ENCODE measurements around the gene PCNX3.

PCNX3 gene

DNA sequence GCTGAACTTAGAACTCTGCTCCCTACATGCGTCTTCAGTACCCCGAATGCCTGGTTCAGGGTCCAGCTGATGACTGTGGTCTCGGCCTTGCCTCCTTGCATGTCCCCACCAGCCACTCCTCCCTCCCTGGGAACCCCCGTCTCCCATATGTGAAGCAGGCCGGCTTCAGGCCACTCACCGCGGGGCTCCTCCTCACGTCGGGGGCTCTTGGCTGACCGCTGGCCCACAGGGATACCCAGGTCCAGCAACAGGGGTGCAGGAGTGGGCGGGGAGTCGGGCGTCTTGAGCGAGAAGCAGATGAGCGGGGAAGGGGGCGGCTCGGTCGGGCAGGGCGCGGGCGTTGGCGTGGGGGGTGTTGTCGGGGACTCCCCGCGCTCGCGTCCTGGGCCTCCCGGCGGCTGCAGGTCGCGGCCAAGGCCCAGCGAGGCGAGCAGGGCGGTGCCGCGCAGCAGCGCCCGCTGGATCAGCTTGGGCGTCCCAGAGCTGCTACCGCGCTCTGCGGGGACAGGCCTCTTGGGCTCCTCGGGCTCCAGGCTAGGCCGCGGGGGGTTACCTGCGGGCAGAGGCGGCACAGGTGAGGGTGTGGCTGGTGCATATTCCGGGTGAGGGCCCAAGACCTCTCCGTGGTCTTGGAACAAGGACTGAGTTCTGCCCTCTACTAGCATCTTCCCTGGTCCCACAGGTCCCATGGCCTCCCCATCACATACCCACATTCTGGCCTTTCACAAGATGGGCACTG is 16.2 kb upstream of the PCNX3 start:
- no peak for DNase-seq

DNA sequence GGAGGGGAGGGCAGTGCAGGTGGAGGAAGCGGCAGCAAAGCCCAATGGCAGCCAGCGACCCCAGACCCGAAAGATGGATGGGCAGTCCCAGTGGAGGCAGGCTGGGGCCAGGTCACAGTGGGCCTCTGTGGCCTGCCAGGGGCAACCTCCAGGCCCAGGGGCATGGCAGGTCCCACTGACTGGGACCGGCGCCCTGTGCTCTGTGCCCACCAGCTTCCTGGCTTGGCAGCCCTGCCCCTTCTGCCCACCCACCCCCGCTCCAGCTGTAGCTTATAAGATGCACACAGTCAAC is 15.7 kb upstream of the PCNX3 start:
- DNase-seq: no peak

DNA sequence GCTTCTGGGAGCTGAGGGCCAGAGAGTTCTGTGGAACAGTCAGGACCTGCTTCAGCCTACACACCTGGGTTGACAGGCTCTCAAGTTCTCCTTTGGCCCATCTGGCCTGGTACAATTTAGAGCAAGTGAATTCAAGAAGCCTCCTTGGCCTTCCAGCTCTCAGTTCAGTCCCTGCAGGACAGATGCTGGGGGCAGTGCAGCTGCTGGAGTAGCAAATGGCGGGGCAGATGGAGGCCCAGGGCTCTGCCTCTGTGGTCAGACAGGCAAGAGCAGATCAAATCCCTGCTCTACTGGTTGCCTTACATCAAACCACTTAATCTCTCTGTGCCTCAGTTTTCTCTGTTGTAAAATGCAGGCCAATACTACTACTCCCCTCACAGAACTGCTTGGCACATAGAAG is 11.3 kb upstream of the PCNX3 start:
- no peak for DNase-seq

DNA sequence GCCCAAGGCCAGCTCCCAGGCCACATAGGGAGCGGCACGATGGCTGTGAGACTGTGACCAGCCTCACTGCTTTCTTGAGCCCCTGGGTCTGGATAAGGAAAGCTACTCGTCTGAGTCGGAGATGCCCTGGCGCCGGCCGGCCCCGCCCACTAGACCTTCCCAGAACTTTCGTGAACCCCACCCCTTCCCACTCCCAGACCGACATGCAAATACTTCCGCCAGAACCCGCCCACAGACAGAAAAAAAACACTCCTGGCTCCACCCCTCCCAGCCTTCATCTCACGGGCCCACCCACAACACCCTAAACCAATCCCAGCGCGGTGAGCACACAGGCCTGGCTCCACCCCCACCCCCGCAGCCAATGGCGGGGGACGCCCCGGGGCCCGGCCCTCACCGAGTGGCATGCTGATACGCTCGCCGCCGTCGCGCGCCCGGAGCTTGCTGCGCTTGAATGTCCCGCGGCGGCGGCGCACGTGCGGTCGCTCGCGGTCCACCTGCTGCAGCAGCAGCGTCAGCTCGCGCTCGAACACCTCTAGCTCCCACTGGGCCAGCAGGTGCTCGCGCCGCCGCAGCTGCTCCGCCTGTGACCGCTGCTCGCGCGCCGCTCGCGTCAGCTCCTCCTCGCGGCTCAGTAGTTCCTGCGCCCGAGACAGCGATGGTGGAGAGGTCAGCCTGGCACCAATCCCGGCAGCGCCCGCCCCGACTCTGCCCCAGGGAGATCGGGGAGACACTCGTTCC is 8.5 kb upstream of the PCNX3 start:
- peak; percentile 97 for DNase-seq

DNA sequence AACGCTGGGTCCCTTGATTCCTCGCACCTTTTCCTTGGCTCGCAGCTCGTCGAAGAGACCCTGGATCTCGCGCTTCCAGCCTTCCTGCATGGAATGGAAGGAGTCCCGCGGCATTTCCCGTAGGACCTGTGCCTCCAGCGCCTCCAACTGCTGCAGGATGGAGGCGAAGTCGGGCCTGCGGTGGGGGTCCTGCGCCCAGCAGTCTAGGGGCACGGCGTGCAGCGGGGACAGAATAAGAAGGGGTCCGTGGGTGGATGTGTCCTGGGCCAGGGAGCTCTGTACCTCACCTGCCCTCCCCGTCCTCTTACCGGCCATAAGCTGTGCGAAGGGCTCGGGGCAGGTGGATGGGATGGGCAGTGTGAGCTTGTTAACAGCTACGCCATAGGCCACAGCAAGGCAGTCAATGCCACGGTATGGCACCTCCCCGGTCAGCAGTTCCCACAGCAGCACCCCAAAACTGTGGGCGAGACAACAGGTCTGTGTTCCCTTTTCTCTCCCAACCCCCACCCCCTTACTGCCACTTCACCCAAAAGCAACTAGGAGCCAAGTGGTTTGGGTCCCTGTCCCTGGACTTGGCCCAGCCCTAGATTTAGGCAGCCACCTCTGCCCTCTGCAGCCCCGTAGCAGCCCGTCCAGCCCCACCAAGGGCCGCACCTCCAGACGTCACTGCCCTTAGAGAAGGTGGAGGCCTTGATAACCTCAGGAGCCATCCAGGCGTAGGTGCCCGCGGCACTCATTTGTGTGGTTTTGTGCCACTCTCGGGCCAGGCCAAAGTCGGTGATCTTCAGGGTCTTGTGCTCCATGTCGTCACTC is 7.8 kb upstream of the PCNX3 start:
- no peak for DNase-seq

DNA sequence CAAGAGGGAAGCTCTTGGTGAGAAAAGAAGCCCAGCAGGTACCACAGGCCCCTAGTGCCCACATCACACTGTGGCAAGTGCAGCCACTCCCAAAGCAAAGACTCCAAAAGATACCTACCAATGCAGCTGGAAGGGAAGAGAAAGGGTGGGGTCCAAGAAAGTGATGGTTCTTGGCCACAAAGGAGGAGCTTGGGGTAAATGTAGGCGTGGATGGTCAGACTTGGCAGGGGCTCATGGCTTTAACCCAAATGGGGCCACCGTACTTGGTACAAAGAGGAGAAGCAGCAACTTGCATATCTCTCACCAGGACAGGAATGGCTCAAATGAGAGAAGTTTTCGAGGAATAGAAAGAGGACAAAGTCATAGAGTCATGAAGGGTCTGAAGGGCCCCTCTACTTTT is 6.3 kb upstream of the PCNX3 start:
- no peak for DNase-seq

DNA sequence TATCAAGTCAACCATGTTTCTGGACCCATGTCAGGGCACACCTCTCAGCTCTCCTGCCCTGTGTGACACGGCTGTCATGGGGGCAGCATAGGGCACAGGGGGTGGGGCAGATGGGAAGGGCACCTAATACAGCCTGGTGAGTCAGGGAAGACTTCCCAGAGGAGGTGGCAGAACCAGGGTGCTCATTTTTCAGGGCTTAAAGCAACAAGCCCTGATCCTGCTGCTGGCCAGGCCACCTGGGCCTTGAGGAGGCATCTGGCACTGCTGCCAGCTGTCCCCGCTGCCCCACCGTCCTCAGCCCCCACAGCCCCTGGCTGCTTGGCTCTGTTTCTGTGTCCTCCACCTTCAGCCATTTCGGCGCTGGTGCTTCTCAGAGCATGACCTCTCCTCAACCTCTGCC is 5.9 kb upstream of the PCNX3 start:
- no peak for DNase-seq

DNA sequence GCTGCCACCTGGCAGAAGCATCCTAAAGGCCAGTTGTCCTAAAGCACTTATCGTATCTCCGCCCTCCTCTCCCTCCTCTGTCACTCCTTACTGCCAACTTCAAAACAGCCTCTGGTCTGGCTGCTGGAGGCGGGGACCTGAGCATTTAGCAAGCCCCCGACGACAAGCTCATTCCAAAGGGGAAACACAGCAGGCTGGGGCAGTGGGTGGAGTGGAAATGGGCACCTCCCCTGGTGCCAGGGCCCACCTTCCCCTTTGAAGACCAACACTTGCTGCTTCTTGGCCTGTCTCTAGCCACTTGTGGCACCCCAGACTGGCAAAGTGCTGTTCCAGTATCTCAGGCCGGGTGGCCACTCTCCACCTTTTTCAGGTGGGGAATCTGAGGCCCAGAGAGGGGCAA is 5.2 kb upstream of the PCNX3 start:
- DNase-seq: no peak

DNA sequence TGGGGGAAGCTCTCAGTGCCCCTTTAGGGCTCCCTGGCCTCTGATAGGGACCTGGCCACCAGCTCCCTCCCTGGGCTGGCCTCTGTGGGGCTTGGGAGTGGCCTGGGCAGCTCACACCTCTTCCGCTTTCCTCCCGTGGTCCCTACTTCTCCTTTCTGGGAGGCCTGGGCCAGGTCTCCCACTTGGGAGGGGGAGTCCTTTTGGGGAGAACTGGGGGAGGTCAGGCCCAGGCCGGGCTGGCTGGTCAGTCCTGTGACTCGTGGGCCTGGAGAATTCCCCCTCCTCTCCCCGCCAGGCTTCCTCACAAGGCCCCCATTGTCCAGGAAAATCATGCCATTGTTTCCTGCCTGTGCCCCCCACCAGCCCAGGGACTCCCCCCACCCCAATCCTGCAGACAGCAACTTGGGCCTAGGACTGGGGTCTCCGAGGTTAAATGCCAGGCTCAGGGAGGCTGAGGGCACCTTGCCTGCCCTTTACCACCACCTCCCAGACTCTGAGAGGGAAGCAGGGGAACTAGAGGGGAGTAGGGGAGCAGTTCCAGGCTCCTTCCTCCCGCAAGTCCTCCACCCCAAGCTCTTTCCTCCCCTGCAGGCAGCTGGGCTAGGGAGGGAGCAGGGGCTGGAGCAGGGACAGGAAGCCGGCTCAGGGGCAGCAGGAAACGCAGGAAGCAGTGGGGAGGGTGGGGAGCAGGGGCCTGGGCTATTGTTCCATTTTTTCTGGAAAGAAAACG is 4.4 kb upstream of the PCNX3 start:
- DNase-seq: no peak

DNA sequence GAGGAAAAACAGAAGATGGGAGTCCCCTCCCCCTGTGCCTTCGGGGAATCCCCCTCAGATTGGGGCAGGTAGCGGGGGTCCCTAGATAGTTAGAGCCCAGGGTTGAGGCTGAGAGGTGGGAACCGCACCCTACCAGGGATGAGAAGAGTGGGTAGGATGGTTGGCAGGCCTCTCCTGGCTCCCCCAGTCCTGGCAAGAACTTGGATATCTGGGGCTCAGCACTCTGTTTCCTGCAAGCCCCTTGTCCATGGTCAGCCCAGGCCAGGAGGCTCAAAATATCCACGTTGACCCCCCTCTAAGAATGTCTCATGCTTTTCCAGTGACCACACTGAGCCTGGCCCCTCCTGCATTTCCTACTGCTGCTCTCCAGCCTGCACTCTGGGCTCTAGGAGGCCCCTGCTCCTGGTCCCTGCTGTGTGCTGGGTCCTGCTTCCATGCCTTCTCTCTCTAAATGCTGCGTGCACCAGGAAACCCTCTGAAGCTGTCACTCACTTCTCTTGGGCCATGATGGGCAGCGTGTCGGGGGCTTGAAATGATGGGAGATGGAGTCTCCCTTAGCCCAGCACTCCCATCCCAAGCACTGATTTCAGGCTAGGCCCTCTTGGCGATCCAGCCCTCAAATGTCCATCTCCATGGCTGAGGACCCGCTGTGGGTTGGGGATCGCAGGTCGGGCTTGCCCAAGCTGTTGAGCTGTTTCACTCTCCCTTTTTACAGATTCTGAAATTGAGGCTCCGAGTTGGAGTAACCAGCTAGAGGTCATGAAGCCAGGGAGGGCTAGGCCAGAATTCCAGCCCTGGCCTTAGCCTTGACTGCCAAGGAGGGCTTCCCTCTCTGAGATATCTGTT is 3.6 kb upstream of the PCNX3 start:
- no peak for DNase-seq

DNA sequence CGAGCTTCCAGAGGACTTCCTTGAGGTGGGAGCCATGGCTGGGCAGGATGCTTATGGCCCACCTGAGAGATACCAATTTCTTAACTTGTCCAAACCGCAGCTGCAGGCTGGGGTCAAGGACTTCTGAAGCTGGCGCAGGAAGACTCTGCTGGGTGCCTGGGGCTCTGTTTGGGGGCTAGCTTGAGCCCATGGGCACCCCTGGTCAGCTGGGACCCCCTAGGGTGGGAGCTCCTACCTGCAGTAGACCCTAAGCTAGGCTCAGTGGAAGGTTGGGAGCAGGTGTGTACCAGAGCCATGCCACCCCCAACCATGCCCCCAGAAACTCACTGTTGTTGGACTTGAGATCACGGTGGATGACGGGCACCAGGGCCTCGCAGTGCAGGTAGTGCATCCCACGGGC is 2.9 kb upstream of the PCNX3 start:
- no peak for DNase-seq

DNA sequence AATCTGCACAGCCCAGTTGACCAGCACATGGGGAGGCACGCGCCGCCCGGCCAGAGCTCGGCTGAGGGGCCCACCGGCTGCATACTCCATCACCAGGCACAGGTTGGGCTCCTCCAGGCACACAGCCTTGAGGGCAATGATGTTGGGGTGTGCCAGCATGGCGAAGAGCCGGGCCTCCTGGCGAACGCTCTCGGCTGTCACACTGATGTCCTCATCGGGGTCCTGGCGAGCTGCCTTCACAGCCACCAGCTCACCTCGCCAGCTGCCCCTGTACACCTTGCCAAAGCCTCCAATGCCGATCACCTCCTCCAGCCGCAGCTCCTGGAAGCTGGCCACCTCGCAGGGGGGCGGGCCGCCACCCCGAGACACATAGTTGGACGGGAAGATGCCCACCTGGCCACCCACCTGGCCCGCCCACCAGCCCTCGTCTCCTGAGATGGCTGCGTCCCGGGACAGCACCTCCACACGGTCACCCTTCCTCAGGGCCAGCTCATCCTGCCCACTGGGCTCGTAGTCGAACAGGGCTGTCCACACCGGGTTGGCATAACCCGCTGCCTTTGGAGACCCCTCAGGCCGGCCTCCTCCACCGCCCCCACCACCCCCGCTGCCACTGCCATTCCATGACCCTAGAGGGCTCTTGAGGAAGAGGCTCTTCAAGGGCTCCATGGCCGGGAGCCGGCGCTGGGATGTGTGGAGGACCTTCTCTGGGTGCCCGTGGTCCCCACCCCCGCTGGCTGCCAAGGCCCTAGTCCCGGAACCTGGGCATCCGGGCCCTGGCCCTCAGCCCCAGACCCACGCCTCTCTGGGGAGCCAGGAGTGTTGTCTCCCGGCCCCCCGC is 2.3 kb upstream of the PCNX3 start:
- DNase-seq: no peak

DNA sequence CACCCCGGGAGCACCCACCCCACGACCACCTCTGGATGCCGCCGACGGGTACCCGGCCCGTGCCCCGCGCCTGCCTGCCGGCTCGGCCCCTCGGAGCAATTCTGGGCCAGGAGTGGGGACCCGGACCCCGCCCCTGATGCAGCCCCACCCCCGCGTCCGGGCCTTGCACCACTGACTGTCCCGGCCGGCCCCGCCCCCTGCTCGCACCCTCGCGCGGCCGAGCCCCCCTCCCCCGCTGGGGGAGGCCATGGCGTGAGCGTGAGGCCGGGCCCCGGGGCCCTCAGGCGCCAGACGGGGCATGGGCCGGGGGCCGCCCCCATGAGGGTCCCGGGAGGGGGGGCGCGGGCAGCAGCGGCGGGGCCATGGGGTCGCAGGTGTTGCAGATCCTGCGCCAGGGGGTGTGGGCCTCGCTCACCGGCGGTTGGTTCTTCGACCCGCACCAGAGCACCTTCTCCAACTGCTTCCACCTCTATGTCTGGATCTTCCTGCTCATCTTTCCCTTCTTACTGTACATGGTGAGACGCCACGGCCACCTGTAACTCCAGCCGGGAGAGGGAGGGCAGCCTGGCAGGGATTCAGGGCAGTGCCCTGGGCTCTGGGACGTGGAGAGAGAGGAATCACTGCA is 486 bp downstream of the PCNX3 start:
- no peak for DNase-seq

DNA sequence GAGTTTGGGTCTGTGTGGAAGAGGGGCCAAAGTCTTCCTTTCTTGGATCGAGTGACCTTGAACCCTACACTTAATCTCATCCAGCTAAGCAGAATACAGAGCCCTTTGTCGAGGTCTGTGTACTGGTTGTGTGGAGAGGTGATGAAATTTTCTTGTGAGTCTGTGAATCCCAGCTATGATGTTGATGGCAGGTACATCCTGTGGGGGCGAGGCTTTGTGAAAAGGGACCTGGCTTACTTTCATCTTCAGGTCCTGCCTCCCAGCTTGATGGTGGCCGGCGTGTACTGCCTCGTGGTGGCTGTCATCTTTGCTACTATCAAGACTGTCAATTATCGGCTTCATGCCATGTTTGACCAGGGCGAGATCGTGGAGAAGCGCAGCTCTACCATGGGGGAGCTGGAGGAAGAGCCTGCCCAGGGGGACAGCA is 1.0 kb downstream of the PCNX3 start:
- no peak for DNase-seq

DNA sequence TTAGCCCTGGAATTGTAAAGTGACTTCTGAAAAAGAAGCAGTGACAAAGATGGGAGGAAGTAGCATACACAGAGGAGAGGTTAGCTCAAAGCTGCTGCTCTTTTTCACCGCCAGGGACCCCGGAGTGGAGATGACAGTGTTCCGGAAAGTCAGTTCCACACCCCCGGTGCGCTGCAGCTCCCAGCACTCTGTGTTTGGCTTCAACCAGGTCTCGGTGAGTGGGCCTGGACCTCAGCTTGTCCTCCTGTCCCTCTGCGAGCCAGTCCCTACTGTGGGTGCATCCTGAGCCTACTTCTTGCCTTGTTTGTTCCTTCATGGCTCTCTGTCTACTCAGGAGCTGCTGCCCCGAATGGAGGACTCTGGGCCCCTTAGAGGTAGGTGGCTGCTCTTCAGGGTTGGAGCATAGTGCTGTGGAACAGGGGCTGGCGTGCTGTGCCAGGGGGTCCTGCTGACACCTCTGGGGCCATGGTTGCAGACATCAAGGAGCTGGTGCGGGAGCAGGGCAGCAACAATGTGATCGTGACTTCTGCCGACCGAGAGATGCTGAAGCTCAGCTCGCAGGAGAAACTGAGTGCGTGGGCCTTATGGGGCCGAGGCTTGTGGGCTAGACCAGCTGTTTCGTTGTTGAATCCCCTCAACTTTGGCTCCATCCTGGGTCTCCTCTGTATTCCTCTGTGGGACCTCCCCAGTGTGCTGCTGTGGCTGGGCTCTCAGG is 1.7 kb downstream of the PCNX3 start:
- no peak for DNase-seq

DNA sequence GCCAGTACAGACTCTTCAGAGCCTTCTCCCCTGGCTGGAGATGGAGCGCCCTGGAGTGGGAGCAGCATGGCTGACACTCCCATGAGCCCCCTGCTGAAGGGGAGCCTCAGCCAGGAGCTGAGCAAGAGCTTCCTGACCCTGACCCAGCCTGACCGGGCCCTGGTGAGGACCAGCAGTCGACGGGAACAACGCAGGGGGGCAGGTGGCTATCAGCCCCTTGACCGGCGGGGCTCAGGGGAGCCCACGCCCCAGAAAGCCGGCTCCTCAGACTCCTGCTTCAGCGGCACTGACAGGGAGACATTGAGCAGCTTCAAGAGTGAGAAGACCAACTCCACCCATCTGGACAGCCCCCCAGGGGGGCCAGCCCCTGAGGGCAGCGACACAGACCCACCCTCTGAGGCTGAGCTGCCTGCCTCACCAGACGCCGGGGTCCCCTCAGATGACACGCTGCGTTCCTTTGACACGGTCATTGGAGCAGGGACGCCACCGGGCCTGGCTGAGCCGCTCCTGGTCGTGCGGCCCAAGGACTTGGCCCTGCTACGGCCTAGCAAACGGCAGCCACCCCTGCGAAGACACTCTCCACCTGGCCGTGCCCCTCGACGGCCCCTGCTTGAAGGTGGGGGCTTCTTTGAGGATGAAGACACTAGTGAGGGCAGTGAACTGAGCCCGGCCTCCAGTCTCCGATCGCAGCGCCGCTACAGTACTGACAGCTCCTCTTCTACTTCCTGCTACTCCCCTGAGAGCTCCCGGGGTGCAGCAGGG is 2.6 kb downstream of the PCNX3 start:
- DNase-seq: no peak

DNA sequence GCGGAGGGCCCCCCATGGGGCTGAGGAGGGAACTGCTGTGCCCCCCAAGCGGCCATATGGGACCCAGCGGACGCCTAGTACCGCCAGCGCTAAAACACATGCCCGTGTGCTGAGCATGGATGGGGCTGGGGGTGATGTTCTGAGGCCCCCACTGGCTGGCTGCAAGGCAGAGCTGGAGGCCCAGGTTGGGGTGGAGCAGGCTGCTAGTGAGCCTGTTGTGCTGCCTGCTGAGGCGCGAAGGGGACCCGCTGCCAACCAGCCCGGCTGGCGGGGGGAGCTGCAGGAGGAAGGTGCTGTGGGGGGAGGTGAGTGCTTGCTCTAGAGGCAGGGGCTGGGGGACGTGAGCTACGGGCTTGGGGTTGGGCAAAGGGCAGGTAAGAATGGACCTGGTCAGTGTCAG is 3.2 kb downstream of the PCNX3 start:
- no peak for DNase-seq

DNA sequence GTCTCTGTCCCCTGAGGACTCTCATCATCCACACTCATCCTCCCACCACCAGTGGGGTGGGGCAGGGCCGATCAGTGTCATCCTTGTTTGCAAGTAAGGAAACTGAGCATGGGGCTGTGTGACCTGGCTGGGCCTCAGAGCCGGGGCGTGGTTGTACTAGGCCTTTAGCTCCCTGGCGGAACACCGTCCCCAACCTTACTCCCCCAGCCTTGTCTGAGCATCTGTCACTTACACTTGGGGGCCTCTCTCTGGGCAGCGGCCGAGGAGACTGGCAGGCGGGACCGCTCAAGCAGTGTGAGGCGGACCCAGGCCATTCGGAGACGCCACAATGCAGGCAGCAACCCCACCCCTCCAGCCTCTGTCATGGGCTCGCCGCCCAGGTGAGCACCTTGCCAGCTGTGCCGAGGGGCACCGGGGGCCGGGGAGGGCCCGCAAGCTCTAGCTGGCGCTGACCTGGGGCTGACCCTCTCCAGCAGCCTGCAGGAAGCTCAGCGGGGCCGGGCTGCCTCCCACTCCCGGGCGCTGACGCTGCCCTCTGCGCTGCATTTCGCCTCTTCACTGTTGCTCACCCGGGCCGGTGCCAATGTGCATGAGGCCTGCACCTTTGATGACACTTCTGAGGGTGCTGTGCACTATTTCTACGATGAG is 3.8 kb downstream of the PCNX3 start:
- no peak for DNase-seq

DNA sequence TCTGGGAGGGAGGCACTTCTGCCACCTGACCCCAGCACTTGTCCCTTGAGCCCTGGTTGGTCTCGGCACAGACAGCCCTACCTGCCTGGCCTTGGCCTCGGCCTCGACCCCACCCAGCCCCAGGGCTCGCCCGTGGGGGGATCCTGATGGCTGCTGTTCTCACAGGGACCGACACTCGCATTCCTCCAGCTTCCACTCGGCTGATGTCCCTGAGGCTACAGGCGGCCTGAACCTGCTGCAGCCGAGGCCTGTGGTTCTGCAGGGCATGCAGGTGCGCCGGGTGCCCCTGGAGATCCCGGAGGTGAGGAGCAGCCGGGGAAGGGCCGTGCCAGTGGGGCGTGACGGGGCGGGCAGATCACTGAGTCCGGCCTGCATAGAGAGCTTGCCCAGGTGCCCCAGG is 5.1 kb downstream of the PCNX3 start:
- DNase-seq: no peak
